Suprapubic skin (tissue), 4 donors: ENCODE measurements around the gene C19orf33. TPM values are rescaled to one million over a fixed set of nuclear protein-coding genes. Genes with fewer than 3 reads are reported as not detected.
A peak's percentile ranks its signal among the peaks of the same experiment; 100 is the strongest.

ENCODE experiments used
- DNase-seq, 2 donors: peaks; one replicate each; pipeline ENCODE4 v3.0.0-alpha.2; 2019; ENCODE audit warnings: low spot score in 2 of 2
- H3K27ac ChIP-seq: fragments of 200-600 bp; sonication (generic); one replicate; pipeline ENCODE4 v1.5.1; 2019
- H3K27me3 ChIP-seq: fragments of 200-600 bp; sonication (generic); one replicate; pipeline ENCODE4 v1.5.1; 2019
- H3K36me3 ChIP-seq: fragments of 200-600 bp; sonication (generic); one replicate; pipeline ENCODE4 v1.5.1; 2019
- H3K4me1 ChIP-seq: fragments of 200-600 bp; sonication (generic); one replicate; pipeline ENCODE4 v1.5.1; 2019
- H3K4me3 ChIP-seq: fragments of 200-600 bp; sonication (generic); one replicate; pipeline ENCODE4 v1.5.1; 2019; ENCODE audit warnings: mild to moderate bottlenecking
- H3K9me3 ChIP-seq: fragments of 200-600 bp; sonication (generic); one replicate; pipeline ENCODE4 v1.5.1; 2019
- CTCF ChIP-seq, 2 donors: fragments of 200-600 bp in 1 of 2; fragments of 450-650 bp in 1 of 2; sonication (generic) in 1 of 2; IDR thresholded peaks; one replicate each; pipeline ENCODE4 v1.5.1; 2016 to 2019; ENCODE audit warnings: antibody characterized with exemption in 2 of 2, mild to moderate bottlenecking in 1 of 2, moderate library complexity in 1 of 2
- EP300 ChIP-seq: sonication (generic); formaldehyde crosslinking; IDR thresholded peaks from one replicate; pipeline ENCODE4 v1.6.1; 2017; ENCODE audit warnings: antibody characterized with exemption
- POLR2A ChIP-seq, 2 donors: fragments of 450-650 bp; IDR thresholded peaks; one replicate each; pipeline ENCODE4 v1.6.1; 2017; ENCODE audit warnings: antibody characterized with exemption in 2 of 2, mild to moderate bottlenecking in 2 of 2, moderate library complexity in 2 of 2
- POLR2AphosphoS5 ChIP-seq, 3 donors: sonication (generic); formaldehyde crosslinking; IDR thresholded peaks; one replicate each; pipeline ENCODE4 v1.6.1; 2017; ENCODE audit warnings: antibody characterized with exemption in 3 of 3
- WGBS: methylation state at CpG from one replicate; pipeline ENCODE4 v1.1.5; 2018; 5-methylcytosine and 5-hydroxymethylcytosine counted together
- total RNA-seq, 4 donors: library from RNA; depleted of rRNA; stranded (reverse); fragments of >200 nt; gene quantifications; one replicate each; pipeline ENCODE4 v1.1.0, GENCODE V29; 2016

C19orf33 gene
- total RNA-seq, 4 donors from 2014 or later, result 182 to 452 (median 349) TPM

- peak overlapping the region; percentile 83 for H3K27ac ChIP-seq
- no peaks in the 10 kb centered on the region for H3K9me3 ChIP-seq
- no peak for DNase-seq
- peaks cover 64% of the 10 kb centered on the region for H3K4me1 ChIP-seq
- WGBS, result 84% methylated on average over 7 of the region's 7 CpGs
- no peaks in the 10 kb centered on the region for H3K36me3 ChIP-seq
- no peaks in the 10 kb centered on the region for H3K27me3 ChIP-seq
- H3K4me3 ChIP-seq, result no peak overlapping the region
- TF ChIP-seq CTCF (IDR thresholded peaks at IDR 0.05), result no peak
- no peak for TF ChIP-seq EP300
- no peak for TF ChIP-seq POLR2AphosphoS5 (IDR thresholded peaks at IDR 0.05)
- no peak for TF ChIP-seq POLR2A (IDR thresholded peaks at IDR 0.05)
Measured at GRCh38 chr19:38276942-38277517, 27.0 kb upstream of the C19orf33 start.

- DNase-seq, result no peak
- Histone ChIP-seq H3K27ac (peak overlapping the region; percentile 83), H3K36me3 (no peaks in the 10 kb centered on the region), H3K4me1 (peaks cover 69% of the 10 kb centered on the region), H3K9me3 (no peaks in the 10 kb centered on the region), H3K27me3 (no peaks in the 10 kb centered on the region), H3K4me3 (no peak overlapping the region)
- TF ChIP-seq POLR2AphosphoS5 (IDR thresholded peaks at IDR 0.05) (peak in 1 of 3 donors; percentile 46), POLR2A (IDR thresholded peaks at IDR 0.05) (no peak)
- 55% methylated on average over 5 of the region's 5 CpGs for WGBS
Measured at GRCh38 chr19:38277549-38277948, 26.5 kb upstream of the C19orf33 start.

DNA sequence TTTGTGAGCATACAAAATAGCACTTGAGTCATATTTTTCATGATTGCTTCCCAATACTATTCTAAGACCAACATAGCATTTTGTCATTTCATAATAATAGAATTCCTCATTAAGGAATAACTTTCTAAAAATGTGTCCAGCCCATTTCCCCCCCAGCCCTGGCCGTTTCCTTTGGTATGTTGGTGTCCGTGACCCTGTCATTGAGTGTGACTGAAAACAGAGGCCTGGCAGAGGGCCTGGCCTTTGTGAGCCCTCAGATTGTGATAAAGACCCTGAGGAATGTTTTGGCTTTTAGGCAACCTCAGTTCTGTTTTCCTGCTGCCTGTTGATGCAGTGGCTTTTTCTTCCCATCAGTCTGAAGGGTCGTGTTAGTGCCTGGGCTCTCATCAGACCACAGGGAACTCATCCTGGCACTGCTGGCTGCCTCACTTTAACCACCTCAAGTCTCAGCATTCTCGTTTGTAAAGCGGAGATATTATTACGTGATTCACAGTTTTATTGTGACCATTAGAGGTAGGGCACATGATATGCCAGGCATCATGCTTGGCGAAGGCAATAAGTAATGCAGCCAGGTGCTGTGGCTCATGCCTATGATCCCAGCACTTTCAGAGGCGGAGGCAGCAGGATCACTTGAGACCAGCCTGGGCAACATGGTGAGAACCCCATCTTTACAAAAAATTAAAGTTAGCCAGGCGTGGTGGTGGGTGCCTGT is 25.9 kb upstream of the C19orf33 start:
- 46% methylated on average over 9 of the region's 9 CpGs for WGBS
- Histone ChIP-seq H3K4me3 (no peak overlapping the region), H3K4me1 (peaks cover 72% of the 10 kb centered on the region)

DNA sequence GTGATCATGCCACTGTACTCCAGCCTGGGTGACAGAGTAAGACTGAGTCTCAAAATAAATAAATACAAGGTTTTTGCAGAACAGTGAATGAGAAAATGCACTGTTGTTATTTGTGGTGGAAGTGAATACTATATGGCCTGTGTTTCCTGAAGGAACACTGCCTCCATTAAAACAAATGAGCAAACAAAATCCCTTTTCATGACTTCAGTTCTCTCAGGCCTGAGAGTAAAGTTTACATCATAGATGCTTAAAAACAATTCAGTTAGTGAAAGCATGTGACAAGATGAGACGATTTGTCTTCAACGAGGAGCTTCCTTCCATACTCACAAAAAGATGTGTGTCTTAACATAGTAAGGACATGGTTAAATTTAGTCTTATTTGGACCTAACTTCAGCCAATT is 25.3 kb upstream of the C19orf33 start:
- no peaks in the 10 kb centered on the region for H3K9me3 ChIP-seq
- no peaks in the 10 kb centered on the region for H3K36me3 ChIP-seq
- H3K27ac ChIP-seq, result peak overlapping the region; percentile 83
- no peak for TF ChIP-seq POLR2AphosphoS5 (IDR thresholded peaks at IDR 0.05)
- TF ChIP-seq POLR2A (IDR thresholded peaks at IDR 0.05), result no peak
- TF ChIP-seq EP300, result no peak
- no peak for TF ChIP-seq CTCF (IDR thresholded peaks at IDR 0.05)
- peaks cover 72% of the 10 kb centered on the region for H3K4me1 ChIP-seq
- no peak for DNase-seq
- H3K4me3 ChIP-seq, result no peak overlapping the region
- H3K27me3 ChIP-seq, result no peaks in the 10 kb centered on the region
- 44% methylated on average over 2 of the region's 2 CpGs for WGBS

More for the DNA sequence above, 25.9 kb upstream of the C19orf33 start:
- H3K9me3 ChIP-seq, result no peaks in the 10 kb centered on the region
- H3K27ac ChIP-seq, result peak overlapping the region; percentile 83
- no peaks in the 10 kb centered on the region for H3K27me3 ChIP-seq
- TF ChIP-seq POLR2A (IDR thresholded peaks at IDR 0.05) (no peak), CTCF (IDR thresholded peaks at IDR 0.05) (no peak), EP300 (no peak)
- H3K36me3 ChIP-seq, result no peaks in the 10 kb centered on the region
- DNase-seq, result no peak

DNA sequence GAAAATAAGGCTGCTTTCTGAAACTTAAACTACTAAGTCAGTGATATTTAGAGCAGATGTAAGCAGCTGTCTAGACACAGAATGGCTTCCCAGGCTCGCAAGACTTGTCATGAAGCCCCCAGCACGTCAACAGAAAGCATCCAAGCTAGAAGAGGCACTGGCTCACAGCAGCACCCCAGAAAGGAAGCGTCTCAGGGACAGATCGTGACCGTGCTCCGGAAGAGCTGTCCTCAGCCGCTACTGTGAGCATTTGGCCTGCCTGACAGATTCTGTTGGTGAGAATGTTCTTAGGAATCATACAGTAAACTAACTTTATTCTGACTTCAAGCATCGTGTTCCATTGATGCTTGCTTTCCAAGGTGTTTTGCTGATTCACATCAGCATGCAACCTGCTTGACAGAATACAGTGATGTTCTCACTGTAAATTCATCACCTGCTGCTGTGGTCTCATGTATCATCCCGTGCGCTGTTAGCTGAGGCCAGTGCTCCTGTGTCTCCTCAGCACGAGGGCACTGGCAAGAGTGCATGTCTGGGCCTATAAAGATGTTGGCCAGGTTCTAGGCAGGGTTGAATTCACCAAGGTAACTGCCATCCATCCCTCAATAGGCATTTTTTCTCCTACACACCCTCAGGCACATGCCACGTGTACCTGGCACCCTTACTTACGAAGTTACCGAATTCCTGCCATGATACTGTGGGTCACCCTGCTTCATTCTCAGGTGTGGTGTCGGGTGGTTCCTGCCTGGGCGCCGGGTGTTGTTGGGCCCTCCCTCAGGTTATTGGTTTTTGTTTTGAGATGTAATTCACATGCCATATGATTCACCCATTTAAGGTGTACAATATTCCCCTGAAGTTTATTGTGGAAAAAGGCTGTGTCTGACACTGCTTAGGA is 23.8 kb upstream of the C19orf33 start:
- Histone ChIP-seq H3K4me1 (peaks cover 59% of the 10 kb centered on the region), H3K27me3 (no peaks in the 10 kb centered on the region), H3K9me3 (no peaks in the 10 kb centered on the region), H3K27ac (peak overlapping the region; percentile 64), H3K4me3 (no peak overlapping the region), H3K36me3 (peaks cover 3% of the 10 kb centered on the region)
- TF ChIP-seq CTCF (IDR thresholded peaks at IDR 0.05), result no peak
- no peak for TF ChIP-seq POLR2A (IDR thresholded peaks at IDR 0.05)
- no peak for TF ChIP-seq EP300
- no peak for TF ChIP-seq POLR2AphosphoS5 (IDR thresholded peaks at IDR 0.05)
- WGBS, result 66% methylated on average over 16 of the region's 17 CpGs
- no peak for DNase-seq
